CD14-positive monocyte (primary cell): Measurements from ENCODE around the gene STX17. TPM values are rescaled to one million over a fixed set of nuclear protein-coding genes. Genes with fewer than 3 reads are reported as not detected.

ENCODE experiments used
- DNase-seq, 3 donors: peaks; one replicate each; pipeline ENCODE4 v3.0.0-alpha.2; 2011 to 2022
- H2AFZ ChIP-seq: 2 replicates; pipeline ENCODE4 v1.6.0; 2012; ENCODE audit warnings: mild to moderate bottlenecking, low read depth, low read length, inconsistent platforms; ENCODE audit not compliant: insufficient read depth, poor library complexity, severe bottlenecking
- H3K27ac ChIP-seq, 2 donors: 1 replicate in 1 of 2; 2 replicates in 1 of 2; pipeline ENCODE4 v1.5.1; 2012 to 2013; ENCODE audit warnings: low read length in 2 of 2, control low read depth in 1 of 2, inconsistent platforms in 1 of 2, low read depth in 1 of 2, mild to moderate bottlenecking in 1 of 2
- H3K27me3 ChIP-seq, 2 donors: one replicate each; pipeline versions ENCODE4 v1.6.0 to v1.6.1; 2011 to 2013; ENCODE audit warnings: low read length in 2 of 2; ENCODE audit not compliant: control insufficient read depth in 2 of 2, insufficient read depth in 2 of 2
- H3K36me3 ChIP-seq, 2 donors: replicated peaks in 1 of 2; 1 replicate in 1 of 2; 2 replicates in 1 of 2; pipeline versions ENCODE4 v1.5.1 to v1.6.1; 2012 to 2013; ENCODE audit warnings: low read length in 2 of 2, control low read depth in 1 of 2, inconsistent platforms in 1 of 2, mild to moderate bottlenecking in 1 of 2; ENCODE audit not compliant: insufficient read depth in 2 of 2, control insufficient read depth in 1 of 2
- H3K4me1 ChIP-seq, 2 donors: 1 replicate in 1 of 2; 2 replicates in 1 of 2; pipeline versions ENCODE4 v1.5.1 to v1.6.1; 2012 to 2013; ENCODE audit warnings: low read length in 2 of 2, control low read depth in 1 of 2, inconsistent platforms in 1 of 2, mild to moderate bottlenecking in 1 of 2, moderate library complexity in 1 of 2; ENCODE audit not compliant: insufficient read depth in 2 of 2, control insufficient read depth in 1 of 2
- H3K4me2 ChIP-seq: replicated peaks from 2 replicates; pipeline ENCODE3; 2012; ENCODE audit warnings: low read length, moderate library complexity, mild to moderate bottlenecking; ENCODE audit not compliant: poor library complexity, severe bottlenecking; ENCODE audit errors: extremely low read depth
- H3K4me3 ChIP-seq, 3 experiments: fragments of 200-600 bp in 1 of 3; sonication (generic) in 1 of 3; replicated peaks in 1 of 3; 1 replicate in 2 of 3; 2 replicates in 1 of 3; pipeline ENCODE4 v1.5.1; 2011 to 2013; ENCODE audit warnings: low read length in 3 of 3, mild to moderate bottlenecking in 3 of 3, control low read depth in 2 of 3, low read depth in 2 of 3, inconsistent platforms in 1 of 3, moderate library complexity in 1 of 3
- H3K79me2 ChIP-seq: 2 replicates; pipeline ENCODE4 v1.6.0; 2012; ENCODE audit warnings: mild to moderate bottlenecking, control low read depth, inconsistent platforms, low read length, moderate library complexity; ENCODE audit not compliant: insufficient read depth
- H3K9ac ChIP-seq: 2 replicates; pipeline ENCODE4 v1.6.0; 2017; ENCODE audit warnings: low read length, mild to moderate bottlenecking; ENCODE audit not compliant: insufficient read depth, poor library complexity, severe bottlenecking
- H3K9me3 ChIP-seq, 2 donors: replicated peaks in 1 of 2; 1 replicate in 1 of 2; 2 replicates in 1 of 2; pipeline versions ENCODE4 v1.5.1 to v1.6.1; 2012 to 2013; ENCODE audit warnings: low read length in 2 of 2, control low read depth in 1 of 2; ENCODE audit not compliant: control insufficient read depth in 1 of 2, insufficient read depth in 1 of 2
- H4K20me1 ChIP-seq: 2 replicates; pipeline ENCODE4 v1.6.0; 2012; ENCODE audit warnings: mild to moderate bottlenecking, low read length, control low read depth, moderate library complexity; ENCODE audit not compliant: insufficient read depth
- H3K27ac Mint-ChIP-seq, 7 donors: one replicate each; pipeline ENCODE4 v1.8.0; 2020; ENCODE audit warnings: mild to moderate bottlenecking in 7 of 7, mixed read lengths in 7 of 7, moderate library complexity in 6 of 7, inconsistent platforms in 2 of 7
- H3K27me3 Mint-ChIP-seq, 3 donors: one replicate each; pipeline ENCODE4 v1.8.0; 2021 to 2022; ENCODE audit warnings: low read depth in 3 of 3, mild to moderate bottlenecking in 3 of 3, mixed read lengths in 3 of 3, moderate library complexity in 3 of 3, inconsistent platforms in 1 of 3
- H3K36me3 Mint-ChIP-seq, 2 donors: one replicate each; pipeline ENCODE4 v1.8.0; 2020; ENCODE audit warnings: mixed read lengths in 2 of 2, inconsistent platforms in 1 of 2, mild to moderate bottlenecking in 1 of 2
- H3K4me1 Mint-ChIP-seq: one replicate; pipeline ENCODE4 v1.8.0; 2020; ENCODE audit warnings: mild to moderate bottlenecking, mixed read lengths
- H3K4me3 Mint-ChIP-seq, 2 donors: one replicate each; pipeline ENCODE4 v1.8.0; 2020; ENCODE audit warnings: mild to moderate bottlenecking in 2 of 2, mixed read lengths in 2 of 2, moderate library complexity in 1 of 2
- H3K9me3 Mint-ChIP-seq, 7 donors: one replicate each; pipeline ENCODE4 v1.8.0; 2020 to 2022; ENCODE audit warnings: mixed read lengths in 7 of 7, mild to moderate bottlenecking in 6 of 7, moderate library complexity in 6 of 7, inconsistent platforms in 2 of 7
- CTCF ChIP-seq: fragments of 200-600 bp; IDR thresholded peaks from one replicate; pipeline ENCODE4 v1.8.0; 2022; ENCODE audit warnings: antibody characterized with exemption, mild to moderate bottlenecking
- WGBS: methylation state at CpG from one replicate; pipeline ENCODE4 v1.1.5; 2013; ENCODE audit warnings: missing lambda C conversion rate; ENCODE audit not compliant: insufficient coverage; 5-methylcytosine and 5-hydroxymethylcytosine counted together
- intact Hi-C, 2 donors: fragments of 100-400 bp; cut with micrococcal nuclease; formaldehyde crosslinking; loops; one replicate each; pipeline versions ENCODE4 v1.15.0 to v1.15.1; 2023
- polyA plus RNA-seq, 3 donors: library from polyadenylated mRNA; depleted of rRNA in 1 of 3; unstranded in 2 of 3; stranded (reverse) in 1 of 3; fragments of 300-500 nt in 2 of 3; fragments of >200 nt in 1 of 3; fragmentation: Illumina TruSeq in 2 of 3; gene quantifications; 1 replicate in 2 of 3; 2 replicates in 1 of 3; pipeline ENCODE4 v1.2.3, GENCODE V29; 2012 to 2021

STX17 gene
- polyA plus RNA-seq, 3 donors, result 10.3 to 16.8 (median 10.6) TPM

- Mint-ChIP-seq H3K4me1 (peaks cover 2% of the 10 kb centered on the region), H3K27me3 (peaks cover 0 to 4% (median 0%) of the 10 kb centered on the region in 3 donors), H3K36me3 (no peaks in the 10 kb centered on the region), H3K4me3 (no peak overlapping the region), H3K9me3 (peaks cover 0 to 6% (median 0%) of the 10 kb centered on the region in 7 donors), H3K27ac (no peak overlapping the region)
- H3K4me3 ChIP-seq, result no peak overlapping the region
- no peak overlapping the region for H3K27ac ChIP-seq
- DNase-seq, result no peak
- no peaks in the 10 kb centered on the region for H4K20me1 ChIP-seq
- no peaks in the 10 kb centered on the region for H3K36me3 ChIP-seq
- no peak overlapping the region for H3K9ac ChIP-seq
- no peak for TF ChIP-seq CTCF
- no peaks in the 10 kb centered on the region for H3K79me2 ChIP-seq
- H3K9me3 ChIP-seq, result no peaks in the 10 kb centered on the region
- H2AFZ ChIP-seq, result no peak overlapping the region
- no peaks in the 10 kb centered on the region for H3K27me3 ChIP-seq
- no peaks in the 10 kb centered on the region for H3K4me1 ChIP-seq
- 96% methylated on average over 5 of the region's 5 CpGs for WGBS
- H3K4me2 ChIP-seq, result no peak overlapping the region
- intact Hi-C loops, result no loop called here
Observed at GRCh38 chr9:99870126-99870525, 36.3 kb upstream of the STX17 start.

- Histone ChIP-seq H3K9me3 (no peaks in the 10 kb centered on the region), H3K9ac (no peak overlapping the region), H4K20me1 (no peaks in the 10 kb centered on the region), H3K27me3 (no peaks in the 10 kb centered on the region), H3K4me2 (no peak overlapping the region), H3K4me1 (no peaks in the 10 kb centered on the region), H3K79me2 (no peaks in the 10 kb centered on the region), H3K4me3 (no peak overlapping the region), H2AFZ (no peak overlapping the region), H3K27ac (no peak overlapping the region), H3K36me3 (no peaks in the 10 kb centered on the region)
- peaks cover 0 to 4% (median 0%) of the 10 kb centered on the region in 3 donors for H3K27me3 Mint-ChIP-seq
- no peak for TF ChIP-seq CTCF
- peaks cover 3 to 9% (median 6%) of the 10 kb centered on the region in 7 donors for H3K9me3 Mint-ChIP-seq
- no peaks in the 10 kb centered on the region for H3K36me3 Mint-ChIP-seq
- 100% methylated on average over 1 of the region's 3 CpGs for WGBS
- no peaks in the 10 kb centered on the region for H3K4me1 Mint-ChIP-seq
- intact Hi-C loops, result no loop called here
- no peak for DNase-seq
- no peak overlapping the region for H3K27ac Mint-ChIP-seq
- no peak overlapping the region for H3K4me3 Mint-ChIP-seq
Observed at GRCh38 chr9:99873531-99873930, 32.9 kb upstream of the STX17 start.
